Keratinocyte (primary cell): ENCODE measurements around the gene VPS13C.

ENCODE experiments used
- CTCF ChIP-seq, 3 experiments: IDR thresholded peaks in 1 of 3; conservative IDR thresholded peaks in 1 of 3; optimal IDR thresholded peaks in 1 of 3; 2 replicates in 2 of 3; 3 replicates in 1 of 3; pipeline versions ENCODE3 to v1.5.1; 2011; ENCODE audit warnings: low read length in 3 of 3, mild to moderate bottlenecking in 3 of 3, moderate library complexity in 2 of 3, control low read depth in 1 of 3, inconsistent platforms in 1 of 3; ENCODE audit not compliant: insufficient read depth in 2 of 3; ENCODE audit errors: extremely low read depth in 1 of 3
- EZH2 ChIP-seq: IDR thresholded peaks from one replicate; pipeline ENCODE4 v1.6.1; 2012; ENCODE audit warnings: inconsistent platforms, mild to moderate bottlenecking, low read length, moderate library complexity

- no peak for TF ChIP-seq CTCF (optimal IDR thresholded peaks at IDR 0.05 in 1 of 3, IDR thresholded peaks at IDR 0.05 in 1 of 3, conservative IDR thresholded peaks at IDR 0.05 in 1 of 3; ENCODE audit: extremely low read depth in 1 of 3, insufficient read depth in 2 of 3, low read length in 3 of 3)
- TF ChIP-seq EZH2: no peak
These were observed 113.5 kb downstream of the VPS13C start for GRCh38 chr15:61946778-61947177.
